HEK293T (cell line): Measurements from ENCODE around the gene ST3GAL4.

ENCODE experiments used
- CTCF ChIA-PET: fragments of 350-600 bp; formaldehyde crosslinking; extraction: SDS; loops from one replicate; lab custom pipeline; 2021; ENCODE audit warnings: antibody characterized with exemption, inconsistent platforms; lab: Yijun Ruan, JAX
- POLR2A ChIA-PET: fragments of 350-600 bp; formaldehyde crosslinking; extraction: SDS; loops from one replicate; lab custom pipeline; 2020; ENCODE audit warnings: antibody characterized with exemption, inconsistent platforms; lab: Yijun Ruan, JAX
- DNase-seq: peaks from one replicate; pipeline ENCODE4 v3.0.0; 2012; ENCODE audit warnings: mixed read lengths; ENCODE audit errors: extremely low spot score
- ARNT ChIP-seq: fragments of 450-650 bp; IDR thresholded peaks from 2 replicates; pipeline ENCODE4 v1.6.1; 2017; ENCODE audit warnings: mild to moderate bottlenecking
- BHLHE40 ChIP-seq: fragments of 450-650 bp; IDR thresholded peaks from 2 replicates; pipeline ENCODE4 v1.6.1; 2016; ENCODE audit warnings: mild to moderate bottlenecking, moderate library complexity, borderline replicate concordance
- CTBP1 ChIP-seq: fragments of 450-650 bp; IDR thresholded peaks from 2 replicates; pipeline ENCODE4 v1.6.1; 2016; ENCODE audit warnings: borderline replicate concordance
- ELF4 ChIP-seq: fragments of 450-650 bp; IDR thresholded peaks from 2 replicates; pipeline ENCODE4 v1.6.1; 2017; ENCODE audit warnings: antibody characterized with exemption
- FOXA1 ChIP-seq: fragments of 450-650 bp; IDR thresholded peaks from 2 replicates; pipeline ENCODE4 v1.6.1; 2016; ENCODE audit warnings: mild to moderate bottlenecking
- FOXK2 ChIP-seq: fragments of 450-650 bp; IDR thresholded peaks from 2 replicates; pipeline ENCODE4 v1.6.1; 2016; ENCODE audit warnings: mild to moderate bottlenecking
- FOXM1 ChIP-seq: fragments of 450-650 bp; IDR thresholded peaks from 2 replicates; pipeline ENCODE4 v1.6.1; 2017; ENCODE audit warnings: mild to moderate bottlenecking, borderline replicate concordance
- HDGF ChIP-seq: fragments of 450-650 bp; IDR thresholded peaks from 2 replicates; pipeline ENCODE4 v1.6.1; 2017; ENCODE audit warnings: antibody characterized with exemption, borderline replicate concordance
- L3MBTL2 ChIP-seq: fragments of 450-650 bp; conservative IDR thresholded peaks from 2 replicates; pipeline ENCODE4 v1.6.1; 2016; ENCODE audit warnings: mild to moderate bottlenecking
- LEF1 ChIP-seq: fragments of 450-650 bp; IDR thresholded peaks from 2 replicates; pipeline ENCODE4 v1.6.1; 2017; ENCODE audit warnings: mild to moderate bottlenecking, borderline replicate concordance
- NFRKB ChIP-seq: fragments of 450-650 bp; IDR thresholded peaks from 2 replicates; pipeline ENCODE4 v1.6.1; 2016; ENCODE audit warnings: mild to moderate bottlenecking, moderate library complexity
- PKNOX1 ChIP-seq: fragments of 450-650 bp; IDR thresholded peaks from 2 replicates; pipeline ENCODE4 v1.6.1; 2016
- SP1 ChIP-seq: fragments of 450-650 bp; IDR thresholded peaks from 2 replicates; pipeline ENCODE4 v1.6.1; 2017
- SUZ12 ChIP-seq: fragments of 450-650 bp; IDR thresholded peaks from 2 replicates; pipeline ENCODE4 v1.6.1; 2016; ENCODE audit warnings: mild to moderate bottlenecking
- TARDBP ChIP-seq: fragments of 450-650 bp; IDR thresholded peaks from 2 replicates; pipeline ENCODE4 v1.6.1; 2016
- ZNF384 ChIP-seq: fragments of 450-650 bp; IDR thresholded peaks from 2 replicates; pipeline ENCODE4 v1.6.1; 2016

The ST3GAL4 gene

GRCh38 chr11:126310992-126311310 is 44.5 kb upstream of the ST3GAL4 start:
- CTCF ChIA-PET, result interaction anchor here (0.8 to 2.4 kb wide), 8 partner anchors 8 to 273 kb away, joined by 3 to 17 read pairs (median 4); no protein-coding TSS in a partner anchor
- DNase-seq, result no peak
- POLR2A ChIA-PET, result no interaction called here
- no peak for TF ChIP-seq ELF4
- TF ChIP-seq SUZ12, result no peak
- no peak for TF ChIP-seq FOXK2
- TF ChIP-seq TARDBP, result no peak
- TF ChIP-seq LEF1, result no peak
- no peak for TF ChIP-seq FOXM1
- TF ChIP-seq ARNT, result no peak
- no peak for TF ChIP-seq CTBP1
- no peak for TF ChIP-seq NFRKB
- TF ChIP-seq BHLHE40, result no peak
- TF ChIP-seq PKNOX1, result no peak
- no peak for TF ChIP-seq SP1
- no peak for TF ChIP-seq HDGF
- TF ChIP-seq FOXA1, result no peak
- no peak for TF ChIP-seq ZNF384
- TF ChIP-seq L3MBTL2, result no peak

- CTCF ChIA-PET, result interaction anchor here (0.8 to 2.4 kb wide), 4 partner anchors 7 to 273 kb away, joined by 3 to 17 read pairs (median 6); no protein-coding TSS in a partner anchor
- no peak for TF ChIP-seq ARNT
- no peak for TF ChIP-seq SP1
- no peak for TF ChIP-seq NFRKB
- TF ChIP-seq FOXK2, result no peak
- TF ChIP-seq PKNOX1, result no peak
- no peak for TF ChIP-seq FOXA1
- no peak for TF ChIP-seq LEF1
- TF ChIP-seq L3MBTL2, result no peak
- DNase-seq, result no peak
- POLR2A ChIA-PET, result no interaction called here
Measured at GRCh38 chr11:126311401-126312291, 43.8 kb upstream of the ST3GAL4 start.

- TF ChIP-seq FOXK2 (no peak), NFRKB (no peak), PKNOX1 (no peak), FOXM1 (no peak), ZNF384 (no peak), ELF4 (no peak), L3MBTL2 (no peak), CTBP1 (no peak), LEF1 (no peak), SP1 (no peak)
- ChIA-PET CTCF (no interaction called here), POLR2A (interaction anchor here (0.8 kb wide), 1 partner anchor 9 kb away, joined by 3 read pairs; the partner anchor contains the start of gene DCPS)
- no peak for DNase-seq
Measured at GRCh38 chr11:126312961-126313360, 42.5 kb upstream of the ST3GAL4 start.

- CTCF ChIA-PET, result no interaction called here
- POLR2A ChIA-PET, result no interaction called here
Measured at GRCh38 chr11:126313826-126314225, 41.7 kb upstream of the ST3GAL4 start.

GRCh38 chr11:126317432-126317755 is 38.1 kb upstream of the ST3GAL4 start:
- ChIA-PET CTCF (no interaction called here), POLR2A (interaction anchor here (1.0 kb wide), 1 partner anchor 13 kb away, joined by 3 read pairs; the partner anchor contains the start of gene DCPS)
- DNase-seq, result no peak
- no peak for TF ChIP-seq SUZ12
- no peak for TF ChIP-seq ELF4
- TF ChIP-seq PKNOX1, result no peak
- no peak for TF ChIP-seq ARNT
- no peak for TF ChIP-seq FOXM1
- TF ChIP-seq SP1, result no peak
- TF ChIP-seq ZNF384, result no peak
- TF ChIP-seq CTBP1, result no peak
- TF ChIP-seq FOXK2, result no peak
- no peak for TF ChIP-seq BHLHE40
- no peak for TF ChIP-seq TARDBP
- no peak for TF ChIP-seq L3MBTL2
- TF ChIP-seq FOXA1, result no peak
- TF ChIP-seq NFRKB, result no peak
- TF ChIP-seq HDGF, result no peak
- TF ChIP-seq LEF1, result no peak

More at GRCh38 chr11:126313826-126314225, 41.7 kb upstream of the ST3GAL4 start:
- TF ChIP-seq PKNOX1 (no peak), L3MBTL2 (no peak), ELF4 (no peak), ARNT (no peak), CTBP1 (no peak), LEF1 (no peak), SP1 (no peak), FOXK2 (no peak), BHLHE40 (no peak), NFRKB (no peak), ZNF384 (no peak), FOXM1 (no peak), TARDBP (no peak), SUZ12 (no peak), HDGF (no peak), FOXA1 (no peak)
- DNase-seq, result no peak
